Hepatocyte (in vitro differentiated cells): ENCODE measurements around the gene FAM24B.

Experiments used
- EZH2 ChIP-seq: fragments of 200-600 bp; sonication (generic); IDR thresholded peaks from 2 replicates; pipeline ENCODE4 v1.6.1; 2016; ENCODE audit warnings: antibody characterized with exemption, mild to moderate bottlenecking, borderline replicate concordance
- TF ChIP-seq, protein P1 (sequence below): fragments of 200-600 bp; sonication (generic); IDR thresholded peaks from 2 replicates; pipeline ENCODE4 v1.5.1; 2016; ENCODE audit warnings: antibody characterized with exemption, mild to moderate bottlenecking; ENCODE audit not compliant: poor library complexity

DNA sequence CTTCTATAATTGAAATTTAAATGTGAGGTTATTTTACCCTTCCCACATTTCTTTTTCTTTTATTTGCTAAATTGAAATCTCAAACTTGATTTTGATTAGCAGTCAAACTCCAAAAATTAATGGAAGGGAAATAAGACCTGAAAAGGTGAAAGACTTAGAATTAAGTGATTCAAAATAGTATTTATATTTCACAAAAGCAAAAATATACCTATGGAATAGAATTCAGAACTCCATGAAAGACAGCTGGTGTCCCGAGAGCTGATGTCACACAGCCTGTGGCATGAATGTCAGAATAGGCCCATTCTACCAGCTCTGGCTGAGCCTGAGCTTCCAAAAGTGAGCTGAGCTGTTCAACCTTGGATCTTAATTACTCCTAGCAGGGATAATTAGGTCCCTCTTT, 30.9 kb upstream of the FAM24B start, which contains the start of gene FAM24A:
- TF ChIP-seq, protein P1, sequence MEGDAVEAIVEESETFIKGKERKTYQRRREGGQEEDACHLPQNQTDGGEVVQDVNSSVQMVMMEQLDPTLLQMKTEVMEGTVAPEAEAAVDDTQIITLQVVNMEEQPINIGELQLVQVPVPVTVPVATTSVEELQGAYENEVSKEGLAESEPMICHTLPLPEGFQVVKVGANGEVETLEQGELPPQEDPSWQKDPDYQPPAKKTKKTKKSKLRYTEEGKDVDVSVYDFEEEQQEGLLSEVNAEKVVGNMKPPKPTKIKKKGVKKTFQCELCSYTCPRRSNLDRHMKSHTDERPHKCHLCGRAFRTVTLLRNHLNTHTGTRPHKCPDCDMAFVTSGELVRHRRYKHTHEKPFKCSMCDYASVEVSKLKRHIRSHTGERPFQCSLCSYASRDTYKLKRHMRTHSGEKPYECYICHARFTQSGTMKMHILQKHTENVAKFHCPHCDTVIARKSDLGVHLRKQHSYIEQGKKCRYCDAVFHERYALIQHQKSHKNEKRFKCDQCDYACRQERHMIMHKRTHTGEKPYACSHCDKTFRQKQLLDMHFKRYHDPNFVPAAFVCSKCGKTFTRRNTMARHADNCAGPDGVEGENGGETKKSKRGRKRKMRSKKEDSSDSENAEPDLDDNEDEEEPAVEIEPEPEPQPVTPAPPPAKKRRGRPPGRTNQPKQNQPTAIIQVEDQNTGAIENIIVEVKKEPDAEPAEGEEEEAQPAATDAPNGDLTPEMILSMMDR: no peak
- no peak for TF ChIP-seq EZH2
